ENCODE results near the gene CYP11A1.

- TF ChIP-seq POLR2AphosphoS5 (IDR thresholded peaks at IDR 0.05) (no peak), POLR2A (IDR thresholded peaks at IDR 0.05) (no peak), CTCF (IDR thresholded peaks at IDR 0.05) (no peak), EP300 (IDR thresholded peaks at IDR 0.05) (no peak)
Measured at GRCh38 chr15:74400915-74401757, 33.7 kb upstream of the CYP11A1 start.

Measured in stomach (tissue), 4 donors.